B cell (primary cell): ENCODE data around the gene MSH5.

Source experiments
- CTCF ChIP-seq: fragments of 200-600 bp; IDR thresholded peaks from one replicate; pipeline ENCODE4 v1.8.0; 2022; ENCODE audit warnings: antibody characterized with exemption, mild to moderate bottlenecking
- EZH2 ChIP-seq: IDR thresholded peaks from 2 replicates; pipeline ENCODE4 v1.6.1; 2012; ENCODE audit warnings: borderline replicate concordance, low read depth, mild to moderate bottlenecking, moderate library complexity, low read length; ENCODE audit not compliant: insufficient read depth, poor library complexity, severe bottlenecking

- TF ChIP-seq CTCF (no peak), EZH2 (no peak)
Measured at GRCh38 chr6:31744422-31744821, 4.6 kb downstream of the MSH5 start.
